ENCODE results near the gene BFSP2. TPM values are rescaled to one million over a fixed set of nuclear protein-coding genes. Genes with fewer than 3 reads are reported as not detected.
"Not testable (repeated sequence)": the region's sequence is repeated elsewhere in the genome, so short reads cannot be mapped to it uniquely, and the experiment has no call there.

Gene BFSP2
- polyA plus RNA-seq, 1 experiment: not detected

- no peak for DNase-seq (ENCODE audit: low read depth)
- Histone ChIP-seq H3K27me3 (ENCODE audit: control insufficient read depth, insufficient read depth, low read length) (no peaks in the 10 kb centered on the region; the same call in 1 of the 2 replicates), H3K36me3 (ENCODE audit: control insufficient read depth, insufficient read depth, low read length) (no peaks in the 10 kb centered on the region), H3K4me3 (ENCODE audit: low read depth, low read length) (no peak overlapping the region)
- POLR2A ChIA-PET: no interaction called here
- CTCF ChIA-PET: interaction anchor here (0.9 kb wide), 1 partner anchor 38 kb away, joined by 3 read pairs; no protein-coding TSS in a partner anchor
- no peak for TF ChIP-seq CTCF (IDR thresholded peaks at IDR 0.05; ENCODE audit: insufficient read depth, low read depth, low read length)
Observed at GRCh38 chr3:133512416-133513089, 112.7 kb downstream of the BFSP2 start.

DNA sequence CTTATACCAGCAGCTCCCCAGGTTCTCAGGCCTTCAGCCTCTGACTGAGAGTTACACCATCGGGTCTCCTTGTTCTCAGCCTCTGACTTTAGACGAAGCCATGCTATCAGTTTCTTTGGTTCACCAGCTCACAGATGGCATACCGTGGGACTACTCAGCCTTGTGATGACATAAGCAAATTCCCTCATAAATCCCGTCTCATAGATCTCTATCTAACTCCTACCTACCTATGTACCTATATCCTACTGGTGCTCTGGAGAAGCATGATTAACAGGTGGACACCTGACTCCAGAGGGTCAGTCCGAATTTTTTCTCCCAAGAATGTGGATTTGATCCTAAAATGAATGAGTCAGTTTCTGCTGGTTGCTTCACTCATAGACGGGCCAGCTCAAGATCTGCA is 114.6 kb downstream of the BFSP2 start:
- CTCF ChIA-PET: interaction anchor here (1.4 kb wide), 1 partner anchor 13 kb away, joined by 4 read pairs; no protein-coding TSS in a partner anchor
- Histone ChIP-seq H3K27me3 (ENCODE audit: control insufficient read depth, insufficient read depth, low read length) (no peaks in the 10 kb centered on the region; the same call in 1 of the 2 replicates), H3K36me3 (ENCODE audit: control insufficient read depth, insufficient read depth, low read length) (no peaks in the 10 kb centered on the region), H3K4me3 (ENCODE audit: low read depth, low read length) (no peak overlapping the region)
- POLR2A ChIA-PET: no interaction called here
- no peak for DNase-seq (ENCODE audit: low read depth)
- no peak for TF ChIP-seq CTCF (IDR thresholded peaks at IDR 0.05; ENCODE audit: insufficient read depth, low read depth, low read length)

GRCh38 chr3:133515127-133515526 is 115.3 kb downstream of the BFSP2 start:
- no peak for TF ChIP-seq CTCF (IDR thresholded peaks at IDR 0.05; ENCODE audit: insufficient read depth, low read depth, low read length)
- CTCF ChIA-PET: interaction anchor here (1.4 kb wide), 1 partner anchor 13 kb away, joined by 4 read pairs; no protein-coding TSS in a partner anchor

GRCh38 chr3:133520286-133520685 is 120.4 kb downstream of the BFSP2 start:
- no peak for TF ChIP-seq CTCF (IDR thresholded peaks at IDR 0.05; ENCODE audit: insufficient read depth, low read depth, low read length)
- POLR2A ChIA-PET: no interaction called here
- no peaks in the 10 kb centered on the region for H3K36me3 ChIP-seq (ENCODE audit: control insufficient read depth, insufficient read depth, low read length)
- CTCF ChIA-PET: no interaction called here
- H3K27me3 ChIP-seq (ENCODE audit: control insufficient read depth, insufficient read depth, low read length): no peaks in the 10 kb centered on the region
- DNase-seq (ENCODE audit: low read depth): no peak
- H3K4me3 ChIP-seq (ENCODE audit: low read depth, low read length): no peak overlapping the region

More at GRCh38 chr3:133515127-133515526, 115.3 kb downstream of the BFSP2 start:
- Histone ChIP-seq H3K27me3 (ENCODE audit: control insufficient read depth, insufficient read depth, low read length) (no peaks in the 10 kb centered on the region; the same call in 1 of the 2 replicates), H3K4me3 (ENCODE audit: low read depth, low read length) (no peak overlapping the region), H3K36me3 (ENCODE audit: control insufficient read depth, insufficient read depth, low read length) (no peaks in the 10 kb centered on the region)
- POLR2A ChIA-PET: no interaction called here
- no peak for DNase-seq (ENCODE audit: low read depth)

GRCh38 chr3:133520938-133521337 is 121.1 kb downstream of the BFSP2 start:
- H3K36me3 ChIP-seq (ENCODE audit: control insufficient read depth, insufficient read depth, low read length); H3K27me3 ChIP-seq (ENCODE audit: control insufficient read depth, insufficient read depth, low read length); POLR2A ChIA-PET; DNase-seq (ENCODE audit: low read depth); H3K4me3 ChIP-seq (ENCODE audit: low read depth, low read length): not testable (repeated sequence)
- CTCF ChIA-PET: interaction anchor here (0.7 kb wide), 1 partner anchor 9 kb away, joined by 3 read pairs; no protein-coding TSS in a partner anchor

Measured in BJ (cell line).